ENCODE data around the gene ZDHHC20. TPM values are rescaled to one million over a fixed set of nuclear protein-coding genes. Genes with fewer than 3 reads are reported as not detected.

Gene ZDHHC20
- total and polyA plus RNA-seq, 2 of the 13 experiments (the other 11 are each of a cell fraction or from before 2014, with no cell fraction given), result 19.9 to 59.9 TPM

DNA sequence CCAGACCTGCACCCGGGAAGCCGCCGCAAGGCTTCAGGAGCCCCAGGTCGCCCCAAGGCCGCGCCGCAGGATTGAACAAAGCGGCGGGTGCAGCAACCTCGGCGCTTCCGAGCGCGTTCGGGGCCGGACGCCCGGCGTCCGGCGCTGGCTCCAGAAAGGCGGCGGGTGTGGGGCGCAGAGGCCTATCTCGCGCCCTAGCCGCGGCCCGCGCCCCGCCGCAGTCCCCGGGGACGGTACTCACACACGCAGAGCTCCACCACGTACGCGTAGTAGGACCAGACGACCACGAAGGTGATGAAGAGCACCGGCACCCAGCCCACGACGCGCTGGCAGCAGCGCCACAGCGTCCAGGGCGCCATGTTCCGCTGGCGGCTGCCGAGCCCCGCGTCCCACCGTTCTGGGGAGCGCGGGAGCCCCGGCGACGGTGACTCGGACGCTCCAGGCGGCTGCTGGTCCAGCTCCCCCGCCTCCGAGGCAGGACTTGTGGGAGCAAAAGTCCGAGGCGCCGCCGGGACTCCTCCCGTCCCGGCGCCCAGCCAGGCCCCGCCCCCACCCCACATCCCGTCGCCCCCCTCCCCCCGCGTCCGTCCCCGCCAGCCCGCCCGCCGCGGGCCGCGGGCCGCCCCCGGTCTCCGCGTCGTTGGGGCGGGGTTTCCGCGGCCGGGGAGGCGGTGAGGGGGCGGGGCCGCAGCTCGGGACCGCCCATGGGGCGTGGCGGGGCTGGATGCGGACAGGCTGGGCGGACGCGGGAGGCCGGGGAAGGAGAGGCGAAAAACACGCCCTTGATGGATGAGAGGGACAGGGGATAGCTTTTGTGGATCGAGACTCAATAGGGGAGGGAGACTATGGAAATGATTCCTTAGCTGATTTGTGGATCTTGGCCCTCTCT, at the start of gene ZDHHC20 (continued):
- no peak for TF ChIP-seq KDM1A (CRISPR knock-in tag; IDR thresholded peaks at IDR 0.05)
- TF ChIP-seq ZKSCAN1 (IDR thresholded peaks at IDR 0.05; ENCODE audit: low read length), result peak; percentile 95
- TF ChIP-seq RXRA (CRISPR knock-in tag; IDR thresholded peaks at IDR 0.05), result 0 out of 2 replicates have a peak, but pooled peaks have one; percentile 23
- TF ChIP-seq ZBTB3 (CRISPR knock-in tag; IDR thresholded peaks at IDR 0.05; ENCODE audit: borderline replicate concordance, low read depth), result no peak
- no peak for TF ChIP-seq ZNF468 (CRISPR knock-in tag; IDR thresholded peaks at IDR 0.05)
- peak; percentile 77 for TF ChIP-seq ZNF883 (CRISPR knock-in tag; IDR thresholded peaks at IDR 0.05; ENCODE audit: not compliant biosample characterization)
- no peak for TF ChIP-seq ZNF572 (CRISPR knock-in tag; IDR thresholded peaks at IDR 0.05)
- TF ChIP-seq, protein P1, sequence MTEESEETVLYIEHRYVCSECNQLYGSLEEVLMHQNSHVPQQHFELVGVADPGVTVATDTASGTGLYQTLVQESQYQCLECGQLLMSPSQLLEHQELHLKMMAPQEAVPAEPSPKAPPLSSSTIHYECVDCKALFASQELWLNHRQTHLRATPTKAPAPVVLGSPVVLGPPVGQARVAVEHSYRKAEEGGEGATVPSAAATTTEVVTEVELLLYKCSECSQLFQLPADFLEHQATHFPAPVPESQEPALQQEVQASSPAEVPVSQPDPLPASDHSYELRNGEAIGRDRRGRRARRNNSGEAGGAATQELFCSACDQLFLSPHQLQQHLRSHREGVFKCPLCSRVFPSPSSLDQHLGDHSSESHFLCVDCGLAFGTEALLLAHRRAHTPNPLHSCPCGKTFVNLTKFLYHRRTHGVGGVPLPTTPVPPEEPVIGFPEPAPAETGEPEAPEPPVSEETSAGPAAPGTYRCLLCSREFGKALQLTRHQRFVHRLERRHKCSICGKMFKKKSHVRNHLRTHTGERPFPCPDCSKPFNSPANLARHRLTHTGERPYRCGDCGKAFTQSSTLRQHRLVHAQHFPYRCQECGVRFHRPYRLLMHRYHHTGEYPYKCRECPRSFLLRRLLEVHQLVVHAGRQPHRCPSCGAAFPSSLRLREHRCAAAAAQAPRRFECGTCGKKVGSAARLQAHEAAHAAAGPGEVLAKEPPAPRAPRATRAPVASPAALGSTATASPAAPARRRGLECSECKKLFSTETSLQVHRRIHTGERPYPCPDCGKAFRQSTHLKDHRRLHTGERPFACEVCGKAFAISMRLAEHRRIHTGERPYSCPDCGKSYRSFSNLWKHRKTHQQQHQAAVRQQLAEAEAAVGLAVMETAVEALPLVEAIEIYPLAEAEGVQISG (CRISPR knock-in tag; IDR thresholded peaks at IDR 0.05), result peak; percentile 57
- TF ChIP-seq FOXC1 (CRISPR knock-in tag; IDR thresholded peaks at IDR 0.05; ENCODE audit: borderline replicate concordance), result peak; percentile 59; the same call in 1 of the 2 replicates
- TF ChIP-seq ZNF235 (CRISPR knock-in tag; IDR thresholded peaks at IDR 0.05; ENCODE audit: borderline replicate concordance), result 0 out of 2 replicates have a peak, but pooled peaks have one; percentile 19
- TF ChIP-seq, protein P2, sequence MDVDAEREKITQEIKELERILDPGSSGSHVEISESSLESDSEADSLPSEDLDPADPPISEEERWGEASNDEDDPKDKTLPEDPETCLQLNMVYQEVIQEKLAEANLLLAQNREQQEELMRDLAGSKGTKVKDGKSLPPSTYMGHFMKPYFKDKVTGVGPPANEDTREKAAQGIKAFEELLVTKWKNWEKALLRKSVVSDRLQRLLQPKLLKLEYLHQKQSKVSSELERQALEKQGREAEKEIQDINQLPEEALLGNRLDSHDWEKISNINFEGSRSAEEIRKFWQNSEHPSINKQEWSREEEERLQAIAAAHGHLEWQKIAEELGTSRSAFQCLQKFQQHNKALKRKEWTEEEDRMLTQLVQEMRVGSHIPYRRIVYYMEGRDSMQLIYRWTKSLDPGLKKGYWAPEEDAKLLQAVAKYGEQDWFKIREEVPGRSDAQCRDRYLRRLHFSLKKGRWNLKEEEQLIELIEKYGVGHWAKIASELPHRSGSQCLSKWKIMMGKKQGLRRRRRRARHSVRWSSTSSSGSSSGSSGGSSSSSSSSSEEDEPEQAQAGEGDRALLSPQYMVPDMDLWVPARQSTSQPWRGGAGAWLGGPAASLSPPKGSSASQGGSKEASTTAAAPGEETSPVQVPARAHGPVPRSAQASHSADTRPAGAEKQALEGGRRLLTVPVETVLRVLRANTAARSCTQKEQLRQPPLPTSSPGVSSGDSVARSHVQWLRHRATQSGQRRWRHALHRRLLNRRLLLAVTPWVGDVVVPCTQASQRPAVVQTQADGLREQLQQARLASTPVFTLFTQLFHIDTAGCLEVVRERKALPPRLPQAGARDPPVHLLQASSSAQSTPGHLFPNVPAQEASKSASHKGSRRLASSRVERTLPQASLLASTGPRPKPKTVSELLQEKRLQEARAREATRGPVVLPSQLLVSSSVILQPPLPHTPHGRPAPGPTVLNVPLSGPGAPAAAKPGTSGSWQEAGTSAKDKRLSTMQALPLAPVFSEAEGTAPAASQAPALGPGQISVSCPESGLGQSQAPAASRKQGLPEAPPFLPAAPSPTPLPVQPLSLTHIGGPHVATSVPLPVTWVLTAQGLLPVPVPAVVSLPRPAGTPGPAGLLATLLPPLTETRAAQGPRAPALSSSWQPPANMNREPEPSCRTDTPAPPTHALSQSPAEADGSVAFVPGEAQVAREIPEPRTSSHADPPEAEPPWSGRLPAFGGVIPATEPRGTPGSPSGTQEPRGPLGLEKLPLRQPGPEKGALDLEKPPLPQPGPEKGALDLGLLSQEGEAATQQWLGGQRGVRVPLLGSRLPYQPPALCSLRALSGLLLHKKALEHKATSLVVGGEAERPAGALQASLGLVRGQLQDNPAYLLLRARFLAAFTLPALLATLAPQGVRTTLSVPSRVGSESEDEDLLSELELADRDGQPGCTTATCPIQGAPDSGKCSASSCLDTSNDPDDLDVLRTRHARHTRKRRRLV (CRISPR knock-in tag; IDR thresholded peaks at IDR 0.05), result no peak
- 0 out of 2 replicates have a peak, but pooled peaks have one; percentile 30 for TF ChIP-seq ZNF501 (CRISPR knock-in tag; IDR thresholded peaks at IDR 0.05)
- peak; percentile 79; the same call in 1 of the 2 replicates for TF ChIP-seq YEATS4 (CRISPR knock-in tag; IDR thresholded peaks at IDR 0.05; ENCODE audit: borderline replicate concordance)
- TF ChIP-seq ZNF121 (CRISPR knock-in tag; IDR thresholded peaks at IDR 0.05), result no peak
- no peak; the same call in 1 of the 2 replicates for TF ChIP-seq ZNF558 (CRISPR knock-in tag; IDR thresholded peaks at IDR 0.05; ENCODE audit: borderline replicate concordance)
- peak; percentile 63 for TF ChIP-seq KMT2A (CRISPR knock-in tag; IDR thresholded peaks at IDR 0.05)
- peak; percentile 42 for TF ChIP-seq XRCC5 (optimal IDR thresholded peaks at IDR 0.05; ENCODE audit: low read length)
- TF ChIP-seq SRF (IDR thresholded peaks at IDR 0.05; ENCODE audit: low read depth, low read length), result no peak
- TF ChIP-seq KAT7 (CRISPR knock-in tag; IDR thresholded peaks at IDR 0.05; ENCODE audit: borderline replicate concordance), result peak; percentile 73; the same call in 1 of the 2 replicates
- TF ChIP-seq, protein P3, sequence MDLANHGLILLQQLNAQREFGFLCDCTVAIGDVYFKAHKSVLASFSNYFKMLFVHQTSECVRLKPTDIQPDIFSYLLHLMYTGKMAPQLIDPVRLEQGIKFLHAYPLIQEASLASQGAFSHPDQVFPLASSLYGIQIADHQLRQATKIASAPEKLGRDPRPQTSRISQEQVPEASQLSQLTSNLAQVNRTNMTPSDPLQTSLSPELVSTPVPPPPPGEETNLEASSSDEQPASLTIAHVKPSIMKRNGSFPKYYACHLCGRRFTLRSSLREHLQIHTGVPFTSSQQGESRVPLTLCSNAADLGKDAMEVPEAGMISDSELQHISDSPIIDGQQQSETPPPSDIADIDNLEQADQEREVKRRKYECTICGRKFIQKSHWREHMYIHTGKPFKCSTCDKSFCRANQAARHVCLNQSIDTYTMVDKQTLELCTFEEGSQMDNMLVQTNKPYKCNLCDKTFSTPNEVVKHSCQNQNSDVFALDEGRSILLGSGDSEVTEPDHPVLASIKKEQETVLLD (CRISPR knock-in tag; IDR thresholded peaks at IDR 0.05; ENCODE audit: low read depth), result peak; percentile 92
